CD4-positive, alpha-beta T cell treated with Interleukin-6 for 4 hours (primary cell): ENCODE measurements around the gene CNTF.

Experiments used
- DNase-seq: peaks from one replicate; pipeline ENCODE4 v3.0.0-alpha.2; 2020; ENCODE audit warnings: mixed read lengths

The CNTF gene

DNA sequence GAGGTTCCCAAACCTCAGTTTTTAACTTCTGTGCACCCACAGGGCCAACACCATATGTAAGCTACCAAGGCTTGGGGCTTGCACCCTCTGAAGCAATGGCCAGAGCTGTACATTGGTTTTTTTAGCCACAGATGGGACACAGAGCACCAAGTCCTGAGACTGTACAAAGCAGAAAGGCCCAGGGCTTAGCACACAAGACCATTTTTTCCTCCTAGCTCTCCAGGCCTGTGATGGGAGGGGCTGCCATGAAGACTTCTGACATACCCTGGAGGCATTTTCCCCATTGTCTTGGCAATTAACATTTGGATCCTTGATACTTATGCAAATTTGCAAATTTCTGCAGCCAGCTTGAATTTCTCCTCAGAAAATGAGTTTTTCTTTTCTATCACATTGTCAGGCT is 23.4 kb downstream of the CNTF start:
- no peak for DNase-seq

GRCh38 chr11:58647141-58647699 is 24.8 kb downstream of the CNTF start:
- no peak for DNase-seq

DNA sequence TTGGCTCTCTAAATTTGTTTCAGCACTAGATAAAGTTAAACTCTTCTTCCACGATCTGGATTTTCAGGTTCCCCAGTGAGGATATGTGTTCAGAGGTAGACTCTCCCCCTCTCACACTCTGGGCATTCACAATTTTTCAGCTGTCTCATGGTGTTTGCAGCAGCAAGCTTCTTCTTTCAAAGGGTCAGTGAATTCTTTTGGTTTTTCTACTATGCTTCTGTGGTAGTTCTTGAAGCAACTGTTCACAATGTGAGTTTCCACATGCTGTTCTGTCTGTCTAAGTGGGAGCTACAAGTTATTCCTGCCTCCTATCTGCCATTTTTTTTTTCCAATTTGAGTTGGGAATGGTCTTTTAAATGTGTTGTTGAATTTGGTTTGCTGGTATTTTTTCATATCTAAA is 25.4 kb downstream of the CNTF start:
- DNase-seq, result no peak

DNA sequence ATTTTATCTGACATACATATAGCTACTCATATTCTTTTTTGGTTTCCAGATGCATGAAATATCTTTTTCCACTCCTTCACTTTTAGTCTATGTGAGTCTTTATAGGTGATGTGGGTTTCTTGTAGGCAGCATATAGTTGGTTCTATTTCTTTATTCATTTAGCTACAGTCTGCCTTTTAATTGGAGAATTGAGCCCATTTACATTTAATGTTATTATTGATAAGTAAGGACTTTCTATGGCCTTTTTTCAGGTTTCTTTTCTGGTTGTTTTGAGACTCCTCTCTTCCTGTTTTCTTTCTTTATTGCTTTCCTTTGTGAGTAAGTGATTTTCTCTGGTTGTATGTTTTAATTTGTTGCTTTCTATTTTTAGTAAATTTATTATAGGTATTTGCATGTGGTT is 27.2 kb downstream of the CNTF start:
- no peak for DNase-seq

- no peak for DNase-seq
Measured at GRCh38 chr11:58650496-58650895, 28.0 kb downstream of the CNTF start.

DNA sequence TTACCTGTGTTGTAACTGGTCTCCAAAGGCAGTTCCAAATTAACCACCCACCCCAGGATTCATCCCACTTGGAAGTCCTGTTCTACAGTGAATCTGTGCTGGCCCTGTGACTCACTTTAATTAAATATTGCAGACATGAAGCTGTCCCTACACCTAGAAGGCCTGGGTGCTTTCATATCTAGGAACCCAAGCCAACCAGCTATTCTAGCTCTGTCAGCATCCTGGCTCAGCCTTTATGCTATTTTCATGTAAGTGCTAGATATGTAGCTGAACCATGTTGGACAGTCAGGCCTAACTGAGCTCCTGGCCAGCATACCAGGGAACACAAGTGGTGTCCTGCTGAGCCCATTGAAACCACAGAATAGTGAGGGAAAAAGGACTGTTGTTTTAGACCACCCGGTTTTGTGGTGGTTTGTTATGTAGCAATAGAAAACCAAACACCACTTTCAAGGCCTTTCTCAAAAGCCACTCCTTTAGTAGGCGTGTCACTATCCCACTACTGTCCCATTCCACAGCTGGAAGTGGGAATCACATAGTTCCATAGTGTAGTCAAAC is 30.3 kb downstream of the CNTF start:
- no peak for DNase-seq

- peak; percentile 81 for DNase-seq
Measured at GRCh38 chr11:58654079-58654907, 31.8 kb downstream of the CNTF start.

DNA sequence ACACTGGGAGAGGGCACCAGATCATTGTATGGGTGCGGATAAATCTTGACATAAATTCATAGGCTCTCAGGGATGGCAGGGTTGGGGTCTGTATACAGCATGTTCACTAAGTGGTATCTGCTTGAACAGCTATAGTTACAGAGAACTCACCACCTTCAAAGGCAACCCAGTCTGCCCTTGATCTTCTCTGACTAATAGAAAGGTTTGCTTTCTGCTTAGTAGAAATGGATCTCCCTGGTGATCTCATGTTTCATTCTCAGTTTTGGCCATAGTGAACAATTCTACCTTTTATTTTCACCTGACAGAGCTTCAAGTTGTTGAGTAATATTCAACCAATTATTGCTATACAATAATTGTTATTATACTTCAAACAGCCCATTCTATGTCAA is 32.4 kb downstream of the CNTF start:
- DNase-seq, result no peak

GRCh38 chr11:58656348-58656747 is 33.9 kb downstream of the CNTF start:
- no peak for DNase-seq

- no peak for DNase-seq
Measured at GRCh38 chr11:58658623-58659022, 36.2 kb downstream of the CNTF start.

GRCh38 chr11:58659404-58659803 is 36.9 kb downstream of the CNTF start:
- no peak for DNase-seq

- no peak for DNase-seq
Measured at GRCh38 chr11:58659910-58660570, 37.6 kb downstream of the CNTF start.

DNA sequence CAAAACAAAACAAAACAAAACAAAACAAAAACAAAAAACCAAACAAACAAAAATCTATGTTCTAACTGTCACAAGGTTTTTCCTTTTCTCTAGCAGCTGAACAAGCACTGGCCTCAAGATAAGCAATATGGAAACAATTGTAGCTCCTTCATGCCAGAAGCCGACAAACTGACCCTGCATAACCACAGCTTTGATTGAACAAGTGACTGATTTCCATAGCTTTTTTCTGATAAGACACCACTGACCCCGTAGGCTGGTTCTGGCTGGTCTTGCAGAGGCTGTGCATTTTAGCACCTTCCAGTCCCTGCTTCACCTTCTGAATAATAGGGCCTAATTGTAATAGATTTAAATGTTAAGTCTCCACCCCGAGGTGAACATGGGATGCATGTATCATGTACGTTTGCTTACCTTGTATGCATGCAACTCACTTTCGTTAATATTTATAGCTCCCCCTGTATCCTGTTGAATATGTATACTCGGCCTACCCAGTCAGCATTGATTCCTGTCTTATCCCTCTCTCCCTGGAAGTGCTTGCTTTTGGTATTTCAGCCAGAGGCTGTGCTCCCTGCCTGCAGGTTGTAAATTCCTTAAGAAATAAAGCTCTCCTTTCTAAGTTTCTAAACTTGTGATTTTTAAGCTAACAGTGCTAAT is 49.6 kb downstream of the CNTF start:
- no peak for DNase-seq

DNA sequence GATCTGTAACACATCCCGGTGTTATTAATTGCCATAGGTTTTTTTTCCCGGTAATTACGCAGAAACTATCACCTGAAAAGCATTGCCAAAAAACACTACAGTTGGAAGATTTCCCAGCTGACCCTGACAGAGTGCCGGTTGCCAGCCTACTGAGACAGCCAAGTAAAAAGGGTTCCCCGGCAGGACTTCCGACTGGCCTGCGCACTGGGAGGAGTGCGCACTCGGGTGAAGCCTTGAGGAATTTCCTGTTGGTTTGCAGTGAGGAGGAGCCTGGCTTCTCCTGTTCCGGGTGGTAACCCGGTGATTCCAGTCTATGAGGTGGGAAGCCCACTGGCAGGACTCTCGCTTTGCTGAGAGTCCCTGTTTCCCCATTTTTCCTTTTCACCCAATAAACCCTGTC is 52.1 kb downstream of the CNTF start:
- DNase-seq, result no peak
